SK-N-SH (cell line): ENCODE results near the gene PHAF1. TPM values are rescaled to one million over a fixed set of nuclear protein-coding genes. Genes with fewer than 3 reads are reported as not detected.

Source experiments
- CTCF ChIA-PET: fragments of 300-600, 350-600 bp; formaldehyde crosslinking; extraction: SDS; loops from one replicate; lab custom pipeline; 2021; lab: Yijun Ruan, JAX
- POLR2A ChIA-PET: fragments of 350-600 bp; sonication (Branson Sonifier 250); formaldehyde crosslinking; extraction: SDS; loops from one replicate; lab custom pipeline; 2020; ENCODE audit warnings: antibody characterized with exemption, inconsistent platforms; lab: Yijun Ruan, JAX
- DNase-seq: peaks from one replicate; pipeline ENCODE4 v3.0.0; 2012
- H2AFZ ChIP-seq: fragments of 200-600 bp; sonication (generic); 2 replicates; pipeline ENCODE4 v1.8.1; 2016; ENCODE audit warnings: antibody characterized with exemption, mild to moderate bottlenecking, low read depth
- H3F3A ChIP-seq: fragments of 200-600 bp; sonication (generic); replicated peaks from 2 replicates; pipeline ENCODE3; 2016; ENCODE audit warnings: antibody characterized with exemption, mild to moderate bottlenecking; ENCODE audit not compliant: insufficient read depth
- H3K27ac ChIP-seq, 2 experiments: fragments of 200-500 bp in 1 of 2; fragments of 200-600 bp in 1 of 2; sonication (Bioruptor generic) in 1 of 2; sonication (generic), shearing (Covaris generic) in 1 of 2; 2 replicates each; pipeline versions ENCODE4 v1.5.1 to v1.6.1; 2014 to 2016; ENCODE audit warnings: low read depth in 2 of 2, inconsistent platforms in 1 of 2, low read length in 1 of 2, mild to moderate bottlenecking in 1 of 2, mixed read lengths in 1 of 2
- H3K27me3 ChIP-seq: fragments of 200-600 bp; sonication (generic), shearing (Covaris generic); 2 replicates; pipeline ENCODE4 v1.6.1; 2016; ENCODE audit warnings: mixed run types; ENCODE audit not compliant: insufficient read depth
- H3K36me3 ChIP-seq, 2 experiments: fragments of 200-500 bp in 1 of 2; fragments of 200-600 bp in 1 of 2; sonication (Bioruptor generic) in 1 of 2; sonication (generic) in 1 of 2; replicated peaks in 1 of 2; 2 replicates each; pipeline versions ENCODE3 to v1.5.1; 2014 to 2016; ENCODE audit warnings: low read length in 1 of 2, mild to moderate bottlenecking in 1 of 2; ENCODE audit not compliant: insufficient read depth in 2 of 2, control insufficient read depth in 1 of 2
- H3K4me1 ChIP-seq, 2 experiments: fragments of 200-500 bp in 1 of 2; fragments of 200-600 bp in 1 of 2; sonication (Bioruptor generic) in 1 of 2; sonication (generic), shearing (Covaris generic) in 1 of 2; 2 replicates each; pipeline versions ENCODE4 v1.5.1 to v1.6.1; 2014 to 2016; ENCODE audit warnings: low read depth in 1 of 2, low read length in 1 of 2, mixed run types in 1 of 2; ENCODE audit not compliant: insufficient read depth in 2 of 2, control insufficient read depth in 1 of 2
- H3K4me2 ChIP-seq: fragments of 200-600 bp; sonication (generic), shearing (Covaris generic); 2 replicates; pipeline ENCODE4 v1.6.1; 2017; ENCODE audit warnings: mixed run types
- H3K4me3 ChIP-seq, 2 experiments: fragments of 200-500 bp in 1 of 2; fragments of 200-600 bp in 1 of 2; sonication (Bioruptor generic) in 1 of 2; sonication (generic), shearing (Covaris generic) in 1 of 2; 2 replicates each; pipeline versions ENCODE4 v1.5.1 to v1.8.1; 2014 to 2016; ENCODE audit warnings: low read depth in 2 of 2, inconsistent platforms in 1 of 2, low read length in 1 of 2, mild to moderate bottlenecking in 1 of 2, mixed read lengths in 1 of 2, moderate library complexity in 1 of 2
- H3K79me2 ChIP-seq: fragments of 200-600 bp; sonication (generic); 2 replicates; pipeline ENCODE4 v1.8.1; 2017; ENCODE audit warnings: mild to moderate bottlenecking; ENCODE audit not compliant: insufficient read depth
- H3K9ac ChIP-seq: fragments of 200-600 bp; sonication (generic); 2 replicates; pipeline ENCODE4 v1.6.1; 2017; ENCODE audit warnings: mixed run types
- H3K9me2 ChIP-seq: fragments of 200-600 bp; sonication (generic); 2 replicates; pipeline ENCODE4 v1.6.1; 2017; ENCODE audit warnings: mixed run types
- H3K9me3 ChIP-seq: fragments of 200-600 bp; sonication (generic); 2 replicates; pipeline ENCODE4 v1.6.1; 2017; ENCODE audit warnings: mixed run types, mild to moderate bottlenecking, moderate library complexity
- H4K20me1 ChIP-seq: fragments of 200-600 bp; sonication (generic); 2 replicates; pipeline ENCODE4 v1.6.1; 2017; ENCODE audit warnings: mild to moderate bottlenecking, mixed run types; ENCODE audit not compliant: insufficient read depth
- CTCF ChIP-seq: fragments of 200-600 bp; sonication (generic); IDR thresholded peaks from 2 replicates; pipeline ENCODE4 v1.6.1; 2017; ENCODE audit warnings: antibody characterized with exemption, mild to moderate bottlenecking, moderate library complexity
- ELF1 ChIP-seq: IDR thresholded peaks from 2 replicates; pipeline ENCODE4 v1.4.0; 2012
- EP300 ChIP-seq, 2 experiments: IDR thresholded peaks; 2 replicates each; pipeline versions ENCODE4 v1.4.0 to v1.6.1; 2012; ENCODE audit warnings: borderline replicate concordance in 1 of 2, low read depth in 1 of 2, low read length in 1 of 2
- EZH2phosphoT487 ChIP-seq: fragments of 200-600 bp; sonication (generic); IDR thresholded peaks from 2 replicates; pipeline ENCODE4 v1.6.1; 2017; ENCODE audit warnings: low read depth, mixed run types, mild to moderate bottlenecking, antibody characterized with exemption, moderate library complexity, borderline replicate concordance
- FOSL2 ChIP-seq: IDR thresholded peaks from 2 replicates; pipeline ENCODE4 v1.4.0; 2012; ENCODE audit warnings: low read depth, mild to moderate bottlenecking, moderate library complexity, borderline replicate concordance
- FOXM1 ChIP-seq: IDR thresholded peaks from 2 replicates; pipeline ENCODE4 v1.4.0; 2012; ENCODE audit warnings: low read depth, mild to moderate bottlenecking
- GABPA ChIP-seq: IDR thresholded peaks from 2 replicates; pipeline ENCODE4 v1.4.0; 2012; ENCODE audit warnings: low read depth, mild to moderate bottlenecking
- GATA2 ChIP-seq: sonication (generic); formaldehyde crosslinking; IDR thresholded peaks from 2 replicates; pipeline ENCODE4 v1.5.0; 2020; ENCODE audit warnings: mild to moderate bottlenecking, missing genetic modification reagents
- MEF2A ChIP-seq: IDR thresholded peaks from 2 replicates; pipeline ENCODE4 v1.4.0; 2012; ENCODE audit warnings: low read depth, borderline replicate concordance
- MXI1 ChIP-seq: IDR thresholded peaks from 2 replicates; pipeline ENCODE4 v1.6.1; 2012; ENCODE audit warnings: mild to moderate bottlenecking, low read depth, low read length, improper control_type of control experiment
- NFIC ChIP-seq: IDR thresholded peaks from 2 replicates; pipeline ENCODE4 v1.4.0; 2012; ENCODE audit warnings: borderline replicate concordance
- RAD21 ChIP-seq: IDR thresholded peaks from 2 replicates; pipeline ENCODE4 v1.6.1; 2012; ENCODE audit warnings: mild to moderate bottlenecking, low read length
- RCOR1 ChIP-seq: fragments of 150-350 bp; IDR thresholded peaks from 2 replicates; pipeline ENCODE4 v1.6.1; 2017; ENCODE audit warnings: antibody characterized with exemption, low read length
- REST ChIP-seq: IDR thresholded peaks from 2 replicates; pipeline ENCODE4 v1.6.1; 2012; ENCODE audit warnings: mild to moderate bottlenecking, low read depth, low read length, moderate library complexity
- RFX5 ChIP-seq: IDR thresholded peaks from 2 replicates; pipeline ENCODE4 v1.6.1; 2012; ENCODE audit warnings: mild to moderate bottlenecking, improper control_type of control experiment, low read length
- SIN3A ChIP-seq: IDR thresholded peaks from 2 replicates; pipeline ENCODE4 v1.6.1; 2012; ENCODE audit warnings: low read depth, mild to moderate bottlenecking, low read length, moderate library complexity, borderline replicate concordance
- SMC3 ChIP-seq: IDR thresholded peaks from 2 replicates; pipeline ENCODE4 v1.6.1; 2012; ENCODE audit warnings: low read depth, low read length, improper control_type of control experiment
- TAF1 ChIP-seq: IDR thresholded peaks from 2 replicates; pipeline ENCODE4 v1.6.1; 2012; ENCODE audit warnings: low read depth, mild to moderate bottlenecking, low read length, moderate library complexity, borderline replicate concordance
- TCF12 ChIP-seq: IDR thresholded peaks from 2 replicates; pipeline ENCODE4 v1.4.0; 2012
- USF2 ChIP-seq: fragments of 150-350 bp; IDR thresholded peaks from 2 replicates; pipeline ENCODE4 v1.6.1; 2017; ENCODE audit warnings: antibody characterized with exemption, low read length, low read depth, borderline replicate concordance
- WGBS: methylation state at CpG from one replicate; pipeline ENCODE4 v1.1.6; 2017; ENCODE audit warnings: low lambda C conversion rate; 5-methylcytosine and 5-hydroxymethylcytosine counted together
- polyA plus RNA-seq, 3 experiments: library from polyadenylated mRNA; depleted of rRNA; stranded (reverse); fragments of >200 nt; gene quantifications; 2 replicates each; pipeline ENCODE4 v1.2.3, GENCODE V29; 2012

Gene PHAF1
- polyA plus RNA-seq, 1 of the 3 experiments (the other 2 are of a cell fraction), result 17.3 TPM

GRCh38 chr16:67116388-67117311 is 6.9 kb downstream of the PHAF1 start (continued):
- no peak for TF ChIP-seq SMC3
- no peak for TF ChIP-seq RFX5
- TF ChIP-seq MXI1, result no peak
- TF ChIP-seq SIN3A, result no peak
- TF ChIP-seq GABPA, result no peak
- TF ChIP-seq EZH2phosphoT487, result no peak
- no peak for TF ChIP-seq RCOR1
- TF ChIP-seq GATA2 (CRISPR knock-in tag), result no peak
- no peak for TF ChIP-seq FOXM1

GRCh38 chr16:67117716-67118115 is 8.0 kb downstream of the PHAF1 start:
- Histone ChIP-seq H3K4me3 (no peak overlapping the region), H3K4me2 (no peak overlapping the region), H3K4me1 (peaks cover 0 to 4% of the 10 kb centered on the region in 2 experiments; a peak in 1 of 4 replicates), H2AFZ (no peak overlapping the region), H3K9me3 (no peaks in the 10 kb centered on the region), H3K27me3 (no peaks in the 10 kb centered on the region), H3K9ac (no peak overlapping the region), H3K79me2 (peaks cover 68% of the 10 kb centered on the region), H4K20me1 (peaks cover 8% of the 10 kb centered on the region), H3F3A (peaks cover 19% of the 10 kb centered on the region), H3K27ac (no peak overlapping the region), H3K9me2 (no peaks in the 10 kb centered on the region), H3K36me3 (peaks cover 8 to 26% of the 10 kb centered on the region in 2 experiments)
- WGBS, result 97% methylated on average over 9 of the region's 9 CpGs
- ChIA-PET CTCF (interaction anchor here (0.6 to 0.8 kb wide), 3 partner anchors 100 to 1193 kb away, joined by 3 read pairs; partner anchors contain the start of genes PRMT7 and SLC7A6OS), POLR2A (interaction anchor here (0.6 kb wide), 1 partner anchor 8 kb away, joined by 6 read pairs; the partner anchor contains the start of gene PHAF1)
- no peak for DNase-seq
- TF ChIP-seq ELF1 (no peak), SMC3 (no peak), RFX5 (no peak), TCF12 (no peak), CTCF (no peak), FOXM1 (no peak), USF2 (no peak), RAD21 (no peak), TAF1 (no peak), NFIC (no peak), EP300 (IDR thresholded peaks at IDR 0.05; ENCODE audit: borderline replicate concordance in 1 of 2, low read depth in 1 of 2, low read length in 1 of 2) (no peak), FOSL2 (no peak), GABPA (no peak), MXI1 (no peak), REST (no peak), MEF2A (no peak)
